ENCODE measurements around the gene ENOX1.
"Not testable (repeated sequence)": the region's sequence is repeated elsewhere in the genome, so short reads cannot be mapped to it uniquely, and the experiment has no call there.

Gene ENOX1

DNA sequence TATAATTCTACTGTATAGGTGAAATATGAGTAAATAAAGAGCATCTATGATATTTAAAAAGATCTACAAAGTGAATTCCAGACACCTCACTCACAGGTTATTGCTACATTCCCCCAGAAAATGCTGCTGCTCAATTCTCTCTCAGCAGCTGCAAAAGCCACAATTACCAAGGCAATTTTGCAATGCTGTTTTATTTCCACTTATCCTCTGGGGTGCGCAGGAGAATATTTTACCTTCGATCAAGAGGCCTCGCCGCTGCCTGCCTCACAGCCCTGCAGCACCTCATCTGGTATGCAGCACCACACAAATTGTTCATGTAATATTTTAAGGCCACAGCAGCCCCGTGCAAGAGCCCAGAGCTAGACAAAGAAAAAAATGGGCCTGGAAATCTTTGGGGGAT is 430.2 kb downstream of the ENOX1 start:
- DNase-seq (ENCODE audit: low read depth): no peak

DNA sequence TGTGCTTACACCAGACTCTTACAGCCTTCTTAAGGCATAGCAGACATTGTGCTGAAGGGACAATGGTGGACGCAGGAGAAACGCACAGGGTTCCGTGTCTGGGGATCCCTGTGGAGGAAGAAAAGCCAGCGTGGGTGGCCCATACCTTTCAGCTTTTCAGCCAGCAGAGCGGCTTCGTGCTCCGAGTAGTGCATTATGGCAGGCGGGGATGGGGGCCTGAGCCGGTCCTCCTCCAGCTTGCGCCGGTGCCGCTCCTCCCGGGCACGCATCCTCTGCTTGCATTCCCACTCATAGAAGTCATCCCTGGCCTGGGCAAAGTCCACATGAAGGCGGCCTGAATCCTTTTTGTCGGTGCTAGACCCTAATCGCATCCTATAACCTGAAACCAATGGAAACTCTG is 431.0 kb downstream of the ENOX1 start:
- DNase-seq (ENCODE audit: low read depth): no peak

GRCh38 chr13:43354153-43354945 is 432.4 kb downstream of the ENOX1 start:
- DNase-seq (ENCODE audit: low read depth): no peak

GRCh38 chr13:43353631-43354030 is 433.1 kb downstream of the ENOX1 start:
- DNase-seq (ENCODE audit: low read depth): no peak

DNA sequence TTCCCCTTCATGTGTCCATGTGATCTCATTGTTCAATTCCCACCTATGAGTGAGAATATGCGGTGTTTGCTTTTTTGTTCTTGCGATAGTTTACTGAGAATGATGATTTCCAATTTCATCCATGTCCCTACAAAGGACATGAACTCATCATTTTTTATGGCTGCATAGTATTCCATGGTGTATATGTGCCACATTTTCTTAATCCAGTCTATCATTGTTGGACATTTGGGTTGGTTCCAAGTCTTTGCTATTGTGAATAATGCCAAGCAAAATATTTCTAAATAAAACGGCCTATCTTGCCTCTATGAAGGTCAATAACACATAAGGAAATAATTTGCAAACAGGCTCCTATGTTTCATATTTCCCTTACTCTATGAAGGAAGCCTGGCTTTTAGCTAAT is 435.2 kb downstream of the ENOX1 start:
- not testable (repeated sequence) for DNase-seq (ENCODE audit: low read depth)

GRCh38 chr13:43348397-43348796 is 438.4 kb downstream of the ENOX1 start:
- DNase-seq (ENCODE audit: low read depth): no peak

DNA sequence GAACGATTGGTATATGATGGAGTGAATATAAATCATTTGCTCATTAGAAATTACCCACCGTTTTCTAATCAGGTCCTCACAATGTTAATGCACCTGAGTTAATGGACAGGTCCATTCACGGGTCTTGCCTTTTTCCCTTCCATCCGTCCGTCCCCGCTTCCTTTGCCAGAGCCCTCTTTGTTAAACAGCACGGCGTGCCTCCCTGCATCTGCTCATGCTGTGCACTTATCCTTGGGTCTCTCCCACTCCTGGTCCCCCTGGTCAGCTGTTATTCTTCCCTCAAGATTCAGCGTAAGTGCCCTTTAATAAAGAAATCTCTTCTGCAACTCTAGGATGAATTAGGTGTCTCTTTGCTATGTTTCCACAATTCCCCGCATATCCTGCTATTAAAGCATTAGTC is 438.9 kb downstream of the ENOX1 start:
- no peak for DNase-seq (ENCODE audit: low read depth)

- DNase-seq (ENCODE audit: low read depth): no peak
Observed at GRCh38 chr13:43346427-43346826, 440.3 kb downstream of the ENOX1 start.

DNA sequence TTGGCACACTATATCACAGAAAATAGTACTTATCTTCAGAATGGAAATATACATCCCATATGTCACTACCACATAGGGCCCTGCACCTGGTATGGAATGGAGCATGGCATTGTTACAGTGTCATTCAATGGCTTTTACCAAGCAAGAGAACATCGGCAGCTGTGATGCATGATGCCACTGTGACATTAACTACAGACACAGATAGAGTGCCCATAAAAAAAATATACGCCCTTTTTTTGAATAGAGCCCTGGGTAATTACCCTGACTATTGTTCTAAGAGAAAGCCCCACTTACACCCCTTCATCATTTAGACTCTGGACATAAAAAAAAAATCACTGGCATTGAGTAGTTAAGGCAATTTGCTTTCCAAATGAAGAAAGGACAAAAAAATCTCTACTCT is 443.1 kb downstream of the ENOX1 start:
- DNase-seq (ENCODE audit: low read depth): no peak

GRCh38 chr13:43339805-43340550 is 446.8 kb downstream of the ENOX1 start:
- no peak for DNase-seq (ENCODE audit: low read depth)

- DNase-seq (ENCODE audit: low read depth): no peak
Observed at GRCh38 chr13:43339145-43339804, 447.5 kb downstream of the ENOX1 start.

DNA sequence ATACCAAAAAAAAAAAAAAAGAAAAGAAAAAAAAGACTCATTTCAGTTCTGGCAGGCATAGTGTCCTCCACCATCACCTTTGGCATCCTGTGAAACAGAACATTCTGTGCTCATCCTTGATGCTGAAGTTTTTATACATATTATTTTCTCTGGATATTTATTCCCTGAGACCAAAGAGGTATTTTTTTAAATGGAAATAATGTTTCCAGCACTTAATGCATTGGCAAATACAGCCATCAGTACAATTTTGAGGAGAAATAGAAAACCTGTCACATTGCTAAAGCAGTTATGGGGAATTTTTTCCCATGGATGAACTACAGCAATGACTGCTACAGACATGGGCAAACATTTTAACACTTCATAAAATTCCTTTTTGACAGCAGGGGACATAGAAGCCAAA is 451.0 kb downstream of the ENOX1 start:
- DNase-seq (ENCODE audit: low read depth): no peak

DNA sequence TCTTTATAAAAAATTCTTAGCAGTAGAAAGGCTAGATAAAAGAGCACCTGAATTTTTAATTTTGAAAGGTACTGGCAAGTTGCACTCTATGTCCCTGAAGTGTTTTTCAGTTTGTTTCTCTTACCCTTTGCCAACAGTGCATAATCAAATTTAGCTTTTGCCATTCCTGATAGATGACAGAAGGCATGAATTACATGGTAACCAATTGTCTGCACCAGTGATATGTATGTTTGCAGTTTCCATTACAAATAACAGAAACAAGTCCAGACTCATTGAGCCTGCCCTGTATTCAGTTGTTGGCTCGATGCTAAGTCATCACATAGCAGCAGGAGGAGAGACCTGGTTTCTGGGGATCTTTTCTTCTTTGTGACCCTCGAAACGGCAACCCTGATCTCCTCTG is 453.6 kb downstream of the ENOX1 start:
- no peak for DNase-seq (ENCODE audit: low read depth)

DNA sequence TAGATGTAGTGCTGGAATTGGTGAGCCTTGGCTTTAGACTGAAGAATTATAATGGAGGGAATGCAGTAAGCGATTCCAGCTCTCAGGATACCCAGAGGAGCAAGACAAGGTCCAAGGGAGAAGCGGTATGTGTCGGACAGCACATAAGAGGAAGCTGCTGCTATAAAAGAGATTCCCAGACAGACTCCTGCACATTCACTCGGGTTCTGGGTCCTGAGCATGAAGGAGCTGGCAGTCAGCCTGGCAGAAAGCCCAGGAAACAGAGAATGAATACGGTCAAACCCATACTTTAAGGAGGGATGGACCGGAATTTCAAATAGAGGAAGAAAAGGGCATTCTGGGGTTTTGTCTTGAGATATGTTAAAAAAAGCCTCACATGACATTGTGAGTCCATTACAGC is 455.1 kb downstream of the ENOX1 start:
- DNase-seq (ENCODE audit: low read depth): no peak

- no peak for DNase-seq (ENCODE audit: low read depth)
Observed at GRCh38 chr13:43329702-43330101, 457.1 kb downstream of the ENOX1 start.

DNA sequence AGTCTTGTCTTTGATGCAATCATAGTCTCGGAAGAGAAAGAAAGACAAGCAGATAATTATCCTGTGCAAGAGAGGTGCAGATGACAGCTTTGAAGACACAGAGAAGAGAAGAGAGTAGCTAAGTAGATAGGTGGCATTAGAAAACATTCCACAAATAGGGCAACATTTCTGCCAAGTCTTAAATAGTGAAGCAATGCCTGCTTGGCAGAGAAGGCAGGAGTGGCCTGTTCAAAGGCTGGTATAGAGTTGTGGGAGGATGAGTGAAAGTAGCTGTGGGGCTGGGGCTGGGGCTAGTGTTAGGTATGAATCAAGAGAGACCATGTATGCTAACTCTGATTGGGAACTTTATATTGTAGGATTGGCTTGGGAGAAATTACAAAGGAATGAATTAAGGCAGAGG is 457.9 kb downstream of the ENOX1 start:
- no peak for DNase-seq (ENCODE audit: low read depth)

DNA sequence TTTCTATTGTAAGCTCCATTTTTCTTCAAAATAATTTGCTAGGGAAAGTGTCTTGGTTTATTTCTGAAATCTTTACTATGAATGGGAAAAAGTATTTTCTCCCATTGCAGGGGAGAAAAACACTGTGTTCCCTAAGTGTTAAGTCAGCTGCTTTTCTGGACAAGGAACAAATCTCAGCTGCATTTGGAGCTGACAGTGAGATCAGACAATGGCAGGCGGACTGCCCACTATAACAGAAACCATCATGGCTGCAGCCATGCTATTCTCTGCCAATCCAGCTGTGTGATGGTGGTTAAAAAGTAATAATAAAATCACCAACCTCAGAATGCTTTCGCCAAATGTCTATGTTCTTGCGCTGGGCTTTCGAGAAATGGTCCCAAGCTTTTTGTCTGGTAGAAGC is 460.7 kb downstream of the ENOX1 start:
- no peak for DNase-seq (ENCODE audit: low read depth)

DNA sequence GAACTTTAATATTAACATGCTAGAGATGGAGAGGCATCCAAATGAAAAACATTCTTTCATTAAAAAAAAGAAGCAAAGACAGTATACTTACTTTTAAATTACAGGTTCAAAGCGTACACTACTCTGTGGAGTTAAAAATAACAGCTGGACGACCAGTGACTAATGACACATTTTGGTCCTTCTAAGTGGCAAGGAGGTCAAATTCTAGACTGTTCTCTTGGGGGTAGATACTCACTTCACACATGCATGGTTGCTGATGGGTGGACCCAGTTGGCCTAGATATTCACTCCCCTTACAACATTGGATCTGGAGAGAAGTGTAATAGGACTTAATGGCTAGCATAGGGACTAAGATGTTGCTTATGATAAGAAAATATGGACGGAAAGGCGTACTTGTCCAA is 461.1 kb downstream of the ENOX1 start:
- DNase-seq (ENCODE audit: low read depth): no peak

DNA sequence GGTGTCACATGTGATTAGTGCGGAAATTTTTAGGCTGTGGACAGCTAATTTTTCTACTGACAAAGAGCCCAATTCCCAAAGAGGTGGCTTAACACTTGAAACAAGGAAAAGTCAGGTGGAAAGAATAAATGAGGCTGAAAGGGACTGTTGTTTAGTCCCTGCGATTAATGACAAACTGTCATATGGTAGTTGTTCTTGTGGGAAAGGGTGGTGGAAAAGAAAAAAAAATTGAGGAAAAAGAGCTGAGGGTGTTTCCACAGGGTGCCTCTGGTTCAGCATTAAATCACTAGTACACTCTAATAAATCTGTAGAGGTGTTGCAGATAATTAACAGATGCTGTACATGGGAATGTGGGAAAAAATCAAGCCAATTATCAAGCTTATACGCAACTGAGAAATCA is 462.6 kb downstream of the ENOX1 start:
- DNase-seq (ENCODE audit: low read depth): no peak

DNA sequence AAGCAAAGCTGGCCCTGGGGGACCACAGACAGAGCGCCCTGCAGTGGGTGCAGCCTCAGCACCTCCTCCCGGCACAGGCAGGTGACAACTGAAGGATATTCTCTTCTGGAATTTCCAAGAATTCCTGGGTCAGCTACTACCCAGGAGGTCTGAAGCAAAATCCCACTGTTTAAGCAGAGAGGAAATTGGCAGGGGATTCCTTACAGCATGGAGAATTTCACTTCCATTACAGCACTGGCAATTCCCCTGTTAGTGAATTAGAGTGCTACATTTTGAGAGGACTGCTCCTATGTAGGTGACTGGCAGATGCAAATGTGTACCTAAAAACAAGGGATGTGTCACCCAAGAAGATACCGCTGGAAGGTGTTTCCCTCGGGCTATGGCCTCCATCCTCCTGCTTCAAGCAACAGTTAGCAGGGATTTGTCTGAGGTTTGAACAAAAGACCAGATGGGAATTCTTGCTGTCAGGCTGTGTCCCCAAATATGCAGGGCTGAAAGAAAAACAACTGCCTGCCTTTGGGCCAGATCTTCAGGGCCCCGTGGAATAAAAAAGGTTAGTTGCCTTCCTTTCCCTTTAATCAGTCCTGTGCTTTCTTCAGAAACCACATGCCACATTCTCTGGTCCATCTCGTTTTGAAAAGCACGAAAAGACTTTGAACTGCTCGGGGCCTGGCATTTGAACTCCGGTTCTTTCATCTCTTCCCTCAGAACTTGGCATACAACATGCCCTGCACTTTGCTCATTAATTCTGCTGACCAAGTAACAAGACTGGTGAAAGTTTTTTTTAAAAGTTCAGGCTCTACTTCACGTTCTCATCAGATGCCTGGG is 466.9 kb downstream of the ENOX1 start:
- DNase-seq (ENCODE audit: low read depth): no peak

DNA sequence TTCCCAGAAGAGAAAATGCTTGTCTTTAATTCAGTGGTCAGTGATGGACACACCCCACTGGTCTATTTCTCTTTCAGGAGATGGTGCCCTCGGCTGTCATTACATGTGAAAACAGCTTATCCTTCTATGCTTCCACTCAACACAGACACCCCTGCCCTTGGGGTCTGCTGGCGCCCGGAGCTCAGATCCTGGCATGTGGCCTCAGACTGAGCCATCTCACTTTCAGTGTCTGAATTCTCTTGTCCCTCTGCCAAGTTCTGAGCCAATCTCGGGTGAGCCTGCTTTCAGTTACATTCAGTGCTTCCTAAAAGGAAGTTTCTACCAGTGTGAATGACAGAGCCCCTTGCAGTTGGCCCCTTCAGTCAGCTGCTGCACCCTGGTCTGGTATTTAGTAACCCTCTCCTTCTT is 469.8 kb downstream of the ENOX1 start:
- no peak for DNase-seq (ENCODE audit: low read depth)

GRCh38 chr13:43316281-43316680 is 470.5 kb downstream of the ENOX1 start:
- no peak for DNase-seq (ENCODE audit: low read depth)
